GM18499 (cell line): Measurements from ENCODE around the gene HHEX.
"Not testable (repeated sequence)": the region's sequence is repeated elsewhere in the genome, so short reads cannot be mapped to it uniquely, and the experiment has no call there.

Experiments used
- ATAC-seq: cut with Tn5 transposase; IDR thresholded peaks from one replicate; pipeline ENCODE4 v1.9.1; 2021; ENCODE audit warnings: moderate number of reproducible peaks; ENCODE audit not compliant: insufficient read depth, unreplicated experiment

The HHEX gene

DNA sequence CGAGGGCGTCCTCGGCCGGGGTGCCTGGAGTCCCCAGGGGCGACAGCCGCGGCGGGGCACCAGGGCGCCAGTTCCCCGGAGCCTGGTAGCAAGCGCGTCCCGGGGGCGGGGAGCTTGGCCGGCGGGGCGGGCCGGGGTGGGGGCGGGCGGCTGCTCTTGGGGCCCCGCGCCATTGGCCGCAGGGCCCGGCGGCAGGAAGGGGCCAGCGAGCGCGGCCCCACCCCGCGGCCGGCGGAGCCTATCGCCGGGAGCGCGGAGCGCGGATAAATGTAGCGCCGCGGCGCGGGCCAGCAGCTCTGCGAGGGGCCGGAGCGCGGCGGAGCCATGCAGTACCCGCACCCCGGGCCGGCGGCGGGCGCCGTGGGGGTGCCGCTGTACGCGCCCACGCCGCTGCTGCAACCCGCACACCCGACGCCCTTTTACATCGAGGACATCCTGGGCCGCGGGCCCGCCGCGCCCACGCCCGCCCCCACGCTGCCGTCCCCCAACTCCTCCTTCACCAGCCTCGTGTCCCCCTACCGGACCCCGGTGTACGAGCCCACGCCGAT lies at the start of gene HHEX:
Gene HHEX, plus strand, starts transcription at position 293 of the 548 bp plus-strand sequence. Its CDS starts 32 bp downstream, at position 325.
- ATAC-seq = no peak

DNA sequence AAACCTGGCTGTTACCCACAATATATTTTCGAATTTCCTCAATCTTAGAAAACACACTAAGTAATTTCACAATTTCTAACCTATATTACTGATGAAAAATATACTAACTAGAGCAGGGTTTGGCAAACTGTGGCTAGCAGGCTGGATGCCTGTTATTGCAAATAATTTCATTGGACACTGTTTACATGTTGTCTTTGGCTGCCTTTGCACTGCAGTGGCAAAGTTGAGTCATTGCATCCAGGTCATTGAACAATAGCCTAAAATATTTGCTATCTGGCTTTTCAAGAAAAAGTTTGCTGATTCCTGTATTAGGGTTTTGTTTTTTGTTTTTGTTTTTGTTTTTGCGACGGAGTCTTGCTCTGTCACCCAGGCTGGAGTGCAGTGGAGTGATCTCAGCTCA lies 49.6 kb upstream of the HHEX start:
- ATAC-seq = no peak

GRCh38 chr10:92641492-92641891 lies 48.3 kb upstream of the HHEX start:
- ATAC-seq = no peak

DNA sequence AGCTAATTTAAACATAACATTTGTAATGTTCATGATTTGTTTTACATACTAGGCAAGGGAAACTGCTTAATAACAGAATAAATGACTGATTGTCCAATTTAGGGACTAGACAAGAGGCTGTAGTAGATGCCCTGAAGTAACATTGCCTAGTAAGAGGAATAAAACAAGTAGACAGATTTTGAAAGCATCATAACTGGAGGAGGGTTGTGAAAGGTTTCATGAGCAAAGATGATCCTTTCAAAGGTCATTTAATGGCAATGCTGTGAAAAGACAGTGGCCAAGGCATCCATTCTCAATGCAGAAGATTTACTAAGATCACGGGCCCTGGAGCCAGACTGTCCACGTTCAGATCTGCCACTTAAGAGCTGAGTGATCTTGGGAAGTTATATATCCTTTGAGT lies 44.8 kb upstream of the HHEX start:
- no peak for ATAC-seq

GRCh38 chr10:92650864-92651263 lies 38.9 kb upstream of the HHEX start:
- not testable (repeated sequence) for ATAC-seq

DNA sequence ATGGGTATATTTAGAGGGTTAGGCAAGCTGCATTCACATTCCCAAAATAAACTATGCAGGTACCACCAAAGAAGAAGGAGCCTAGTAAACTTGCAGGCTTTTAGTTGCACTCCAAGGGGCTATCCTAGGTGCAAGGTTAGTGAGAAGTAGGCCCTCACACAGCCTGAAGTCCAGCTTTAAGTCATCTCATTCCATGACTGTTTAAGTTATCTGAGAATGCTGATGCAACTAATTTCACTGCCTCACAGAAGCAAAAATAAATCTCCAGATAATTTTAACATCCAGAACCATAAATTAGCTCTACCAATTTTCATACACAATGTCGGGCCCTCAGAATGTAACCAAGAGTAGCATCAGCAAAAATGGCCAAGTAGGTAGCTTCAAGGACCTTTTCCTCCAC lies 34.3 kb upstream of the HHEX start:
- no peak for ATAC-seq

- ATAC-seq = no peak
Measured at GRCh38 chr10:92656266-92656961, 33.3 kb upstream of the HHEX start.

- no peak for ATAC-seq
Measured at GRCh38 chr10:92657024-92657423, 32.7 kb upstream of the HHEX start.

DNA sequence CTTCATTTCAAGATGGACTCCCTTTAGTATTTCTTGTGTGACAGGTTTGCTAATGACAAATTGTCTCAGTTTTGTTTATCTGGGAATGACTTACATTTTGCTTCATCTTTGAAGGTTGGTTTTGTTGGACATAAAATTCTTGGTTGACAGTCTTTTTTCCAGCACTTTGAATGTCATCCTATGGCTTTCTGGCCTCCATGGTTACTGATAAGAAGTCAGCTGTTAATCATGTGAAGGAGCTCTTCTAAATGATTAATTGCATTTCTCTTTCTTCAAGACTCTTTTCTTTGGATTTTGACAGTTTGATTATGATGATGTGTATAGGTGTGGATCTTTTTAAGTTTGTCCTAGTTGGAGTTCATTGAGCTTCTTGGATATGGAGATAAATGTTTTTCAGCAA lies 26.9 kb upstream of the HHEX start:
- ATAC-seq = no peak

DNA sequence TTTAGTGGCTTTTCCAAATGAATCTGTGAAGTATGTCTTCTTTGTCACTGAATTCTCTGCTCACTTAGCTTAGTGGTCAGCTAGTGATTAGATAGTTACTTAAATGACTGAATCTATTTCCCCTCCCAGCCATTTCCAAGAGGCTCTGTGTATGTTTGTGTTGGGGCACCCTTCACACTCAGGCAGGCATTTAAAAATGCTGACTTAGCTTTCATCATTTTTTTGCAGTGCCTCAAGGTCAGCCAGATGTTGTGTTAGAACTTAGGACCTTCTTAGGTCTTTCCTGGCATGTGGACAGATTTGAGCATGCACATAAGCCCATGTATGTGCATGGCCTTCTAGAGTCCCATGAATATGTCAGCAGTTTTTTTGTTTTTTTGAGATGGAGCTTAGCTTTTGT lies 25.4 kb upstream of the HHEX start:
- ATAC-seq = no peak

GRCh38 chr10:92667078-92667477 lies 22.7 kb upstream of the HHEX start:
- ATAC-seq = no peak

GRCh38 chr10:92677708-92678107 lies 12.0 kb upstream of the HHEX start:
- no peak for ATAC-seq

- no peak for ATAC-seq
Measured at GRCh38 chr10:92678206-92678605, 11.5 kb upstream of the HHEX start.

DNA sequence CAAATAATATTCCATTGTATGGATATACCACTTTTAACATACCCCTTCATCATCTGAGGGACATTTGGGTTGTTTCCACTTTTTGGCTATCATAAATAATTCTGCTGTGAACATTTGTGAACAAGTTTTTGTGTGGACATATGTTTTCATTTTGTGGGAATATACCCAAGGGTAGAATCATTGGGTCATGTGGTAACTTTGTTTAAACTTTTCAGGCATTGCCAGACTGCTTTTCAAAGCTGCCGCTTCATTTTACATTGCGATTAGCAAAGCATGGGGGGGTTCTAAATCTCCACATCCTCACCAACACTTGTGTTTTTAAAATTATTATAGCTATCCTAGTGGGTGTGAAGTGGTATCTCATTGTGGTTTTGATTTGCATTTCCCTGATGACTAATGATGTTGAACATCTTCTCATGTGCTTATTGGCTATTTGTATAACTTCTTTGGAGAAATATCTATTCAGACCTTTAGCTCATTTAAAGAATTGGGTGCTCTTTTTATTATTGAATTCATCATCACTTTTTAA lies 8.4 kb upstream of the HHEX start:
- no peak for ATAC-seq

- ATAC-seq = no peak
Measured at GRCh38 chr10:92688573-92688926, 1.2 kb upstream of the HHEX start.

DNA sequence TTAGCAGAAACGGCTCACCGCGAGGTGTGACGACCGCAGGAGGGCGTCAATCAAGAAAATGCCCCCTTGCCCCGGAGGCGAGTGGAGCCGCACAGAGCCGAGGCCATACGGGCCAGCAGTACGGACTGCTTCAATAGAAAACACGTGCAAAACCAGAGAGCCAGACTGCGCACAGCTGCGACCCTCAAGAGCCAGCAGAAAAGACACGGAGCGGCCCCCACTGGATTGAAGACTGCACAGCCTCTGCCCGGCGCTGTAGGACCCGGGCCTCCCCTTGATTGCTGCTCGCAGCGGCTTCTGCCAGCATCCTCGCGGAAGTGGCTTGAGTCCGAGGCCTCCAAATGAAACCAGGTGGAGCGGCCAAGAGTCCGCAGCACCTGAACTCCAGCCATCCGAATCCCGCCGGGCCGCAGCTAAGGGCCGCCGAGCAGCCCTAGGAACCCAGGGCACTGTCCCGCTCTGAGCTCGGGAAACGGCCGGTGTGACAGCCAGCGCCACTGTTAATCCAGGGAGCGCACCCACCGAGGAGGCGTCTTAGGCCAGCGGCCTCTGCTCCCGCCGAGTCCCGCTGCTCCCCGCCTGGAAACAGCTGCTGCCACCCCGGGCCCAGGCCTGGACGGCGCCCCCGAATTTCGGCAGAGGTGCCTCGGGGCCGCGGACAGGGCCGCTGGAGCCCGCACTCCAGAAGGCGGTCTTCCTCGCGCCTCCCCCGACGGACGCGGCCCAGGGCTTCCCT lies 660 bp upstream of the HHEX start:
- no peak for ATAC-seq

GRCh38 chr10:92690211-92690914 lies 608 bp downstream of the HHEX start:
- ATAC-seq = no peak

DNA sequence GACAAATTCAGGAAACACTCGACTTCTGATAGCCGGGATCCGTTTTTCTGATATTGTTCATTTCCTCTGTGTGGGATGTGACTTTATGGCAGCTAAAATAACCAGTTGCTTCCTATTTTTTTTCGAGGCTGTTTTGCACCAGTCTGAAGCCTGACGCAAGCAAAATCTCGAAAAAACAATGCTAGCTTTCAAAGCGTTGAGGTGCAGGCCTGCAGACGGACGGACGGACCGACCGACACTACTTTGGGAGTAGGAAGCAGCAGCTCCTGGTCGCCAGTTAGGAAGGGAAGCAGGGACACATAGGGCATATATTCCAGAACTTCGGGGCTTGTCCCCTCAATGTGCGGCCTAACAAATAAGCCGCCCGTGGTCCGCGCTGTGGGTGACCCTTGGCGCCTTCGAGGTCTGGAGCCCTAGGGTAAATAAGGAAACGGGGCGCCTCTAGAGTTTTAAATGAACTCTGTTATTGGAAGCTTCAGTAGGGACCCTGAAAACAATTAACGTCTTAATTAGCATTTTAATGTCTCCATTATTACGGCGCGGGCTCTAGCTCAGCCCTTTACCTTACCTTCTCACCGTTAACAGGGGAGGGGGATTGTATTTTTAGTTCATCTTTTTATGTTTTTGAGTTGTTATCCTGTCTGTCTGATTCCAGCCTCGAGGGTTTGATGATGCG lies 1.3 kb downstream of the HHEX start:
- no peak for ATAC-seq

GRCh38 chr10:92691591-92692079 lies 1.9 kb downstream of the HHEX start:
- no peak for ATAC-seq

GRCh38 chr10:92692080-92692671 lies 2.4 kb downstream of the HHEX start:
- no peak for ATAC-seq
